ENCODE data around the gene ZBTB7B.
A peak's percentile ranks its signal among the peaks of the same experiment; 100 is the strongest.

Gene ZBTB7B

DNA sequence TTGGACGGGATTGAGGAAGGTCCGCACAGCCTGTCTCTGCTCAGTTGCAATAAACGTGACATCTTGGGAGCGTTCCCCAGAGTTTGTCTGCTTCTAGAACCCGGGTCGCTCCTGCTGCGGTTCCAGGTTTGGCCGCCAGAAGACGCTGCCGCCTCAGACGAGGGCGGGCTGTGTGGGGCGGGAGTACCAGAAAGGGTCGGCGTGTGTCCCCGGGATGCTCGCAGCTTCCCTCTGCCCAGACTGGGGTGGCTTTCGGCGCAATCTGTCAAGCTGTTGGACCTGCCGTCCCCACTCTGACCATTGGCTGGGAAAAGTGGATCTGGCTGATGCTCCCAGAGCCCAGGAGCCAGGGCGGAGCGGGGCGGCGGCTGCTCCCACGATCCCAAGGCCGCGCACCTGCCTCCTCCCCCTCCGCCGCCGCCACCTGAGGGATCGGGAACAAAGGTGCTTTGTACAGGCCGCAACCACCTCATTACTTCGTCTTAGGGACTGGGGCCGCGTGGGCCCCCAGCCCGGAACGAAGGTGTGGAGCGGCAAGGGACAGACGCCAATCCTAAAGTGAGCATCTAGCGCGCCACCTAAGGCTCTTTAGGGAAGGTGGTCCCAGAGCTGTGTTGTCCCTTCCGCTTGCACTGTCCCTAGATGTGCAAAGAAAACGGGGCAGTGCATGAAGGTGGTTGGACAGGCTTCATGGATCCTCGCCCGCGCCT is 60.3 kb downstream of the ZBTB7B start:
- DNase-seq = peak in 1 of 2 donors; percentile 63

DNA sequence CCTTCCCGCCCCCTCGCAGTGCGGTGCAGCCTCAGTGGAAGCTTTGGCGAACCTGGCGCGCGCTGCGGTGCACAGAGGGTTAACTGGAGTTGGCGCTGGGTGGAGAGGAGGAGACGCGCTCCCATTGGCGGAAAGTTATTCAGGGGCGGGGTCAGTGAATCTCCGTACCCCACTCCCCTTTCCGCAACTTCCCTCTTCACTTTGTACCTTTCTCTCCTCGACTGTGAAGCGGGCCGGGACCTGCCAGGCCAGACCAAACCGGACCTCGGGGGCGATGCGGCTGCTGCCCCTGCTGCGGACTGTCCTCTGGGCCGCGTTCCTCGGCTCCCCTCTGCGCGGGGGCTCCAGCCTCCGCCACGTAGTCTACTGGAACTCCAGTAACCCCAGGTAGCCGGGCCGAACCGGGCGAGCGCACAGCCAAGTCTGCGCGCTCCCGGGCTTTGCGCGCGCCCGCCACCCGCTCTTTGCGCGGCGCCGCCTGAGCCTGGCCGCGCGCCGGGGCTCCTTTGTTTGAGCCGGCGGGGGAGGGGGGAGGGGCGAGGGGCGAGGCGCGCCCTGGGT is 61.0 kb downstream of the ZBTB7B start, which contains the start of gene EFNA4:
EFNA4 (plus strand) TSS at position 191 of the 561 bp plus-strand sequence; CDS start at position 275, 84 bp downstream.
- peak; percentile 68 to 79 for DNase-seq

DNA sequence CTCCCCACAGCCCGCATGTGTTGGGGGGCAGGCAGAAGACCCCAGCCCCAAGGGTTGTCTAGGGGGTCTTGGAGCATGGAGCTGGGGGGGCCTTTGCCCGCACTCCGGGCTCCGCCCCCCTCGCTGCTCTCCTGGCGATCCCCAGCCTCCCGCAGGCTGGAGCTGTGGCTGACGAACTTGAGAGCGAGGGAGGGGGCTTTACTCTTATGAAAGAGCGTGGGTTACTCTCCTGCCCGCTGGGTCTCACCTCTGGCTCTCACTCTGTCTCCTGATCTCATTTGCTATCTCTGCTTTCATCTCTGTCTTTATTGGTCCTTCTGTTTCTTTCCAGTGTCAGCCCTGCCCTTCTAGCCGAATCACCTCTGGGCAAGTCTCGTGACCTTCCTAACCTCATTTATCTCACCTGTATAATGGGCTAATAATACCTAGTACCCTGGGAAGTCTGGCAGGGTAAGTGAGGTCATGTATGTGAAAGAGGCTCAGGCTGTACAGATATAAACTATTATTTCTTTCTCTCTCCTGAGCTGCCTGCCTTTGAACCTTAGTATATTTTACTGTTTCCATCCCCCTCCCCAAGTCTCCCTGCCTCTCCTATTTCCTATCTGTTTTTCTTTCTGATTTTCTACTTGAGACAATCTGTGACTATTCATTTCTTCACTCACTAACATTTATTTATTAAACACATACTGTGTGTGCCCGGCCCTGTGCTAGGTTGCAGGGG is 61.7 kb downstream of the ZBTB7B start:
- no peak for DNase-seq

DNA sequence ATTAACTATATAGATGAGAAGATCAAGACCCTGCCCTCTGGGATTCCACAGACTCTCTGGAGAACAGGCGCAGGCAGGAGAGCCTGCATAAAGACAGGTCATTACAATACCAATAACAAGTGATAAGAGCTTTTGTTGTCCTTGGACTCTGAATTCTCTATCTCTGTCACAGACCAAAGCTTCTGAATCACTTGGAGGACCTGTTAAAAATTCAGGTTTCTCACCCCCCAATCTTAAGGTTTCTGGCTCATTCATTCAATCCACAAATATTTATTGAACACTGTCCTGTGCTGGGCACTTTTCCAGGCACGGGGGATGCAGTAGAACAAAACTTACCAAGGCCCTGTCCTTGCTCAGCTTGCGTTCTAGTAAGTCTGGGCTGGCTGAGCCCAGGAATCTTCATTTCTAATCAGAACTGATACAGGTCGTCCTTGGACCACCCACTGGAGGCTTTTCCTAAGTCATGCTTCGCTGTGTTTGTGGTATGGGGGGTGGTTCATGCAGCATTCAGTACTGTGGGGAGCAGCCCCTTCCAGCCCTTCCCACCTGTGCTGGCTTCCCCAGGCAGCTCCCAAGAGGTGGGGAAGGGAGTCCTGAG is 62.3 kb downstream of the ZBTB7B start:
- DNase-seq = no peak

DNA sequence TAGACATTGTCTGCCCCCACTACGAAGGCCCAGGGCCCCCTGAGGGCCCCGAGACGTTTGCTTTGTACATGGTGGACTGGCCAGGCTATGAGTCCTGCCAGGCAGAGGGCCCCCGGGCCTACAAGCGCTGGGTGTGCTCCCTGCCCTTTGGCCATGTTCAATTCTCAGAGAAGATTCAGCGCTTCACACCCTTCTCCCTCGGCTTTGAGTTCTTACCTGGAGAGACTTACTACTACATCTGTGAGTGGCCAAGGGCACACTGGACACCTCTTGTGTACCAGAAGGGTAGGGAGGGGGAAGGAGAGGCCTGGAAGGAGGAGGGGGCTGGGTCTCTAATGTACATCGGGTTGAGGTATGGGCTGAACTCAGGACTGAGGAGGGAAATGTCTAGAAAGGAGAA is 64.2 kb downstream of the ZBTB7B start:
- DNase-seq = no peak
